GM19395 (cell line): ENCODE measurements around the gene DNAJB5.
"Not testable (repeated sequence)": the region's sequence is repeated elsewhere in the genome, so short reads cannot be mapped to it uniquely, and the experiment has no call there.

Experiments used
- ATAC-seq: cut with Tn5 transposase; IDR thresholded peaks from one replicate; pipeline ENCODE4 v1.9.1; 2021; ENCODE audit warnings: mild to moderate bottlenecking, moderate library complexity; ENCODE audit not compliant: unreplicated experiment

DNAJB5 gene

DNA sequence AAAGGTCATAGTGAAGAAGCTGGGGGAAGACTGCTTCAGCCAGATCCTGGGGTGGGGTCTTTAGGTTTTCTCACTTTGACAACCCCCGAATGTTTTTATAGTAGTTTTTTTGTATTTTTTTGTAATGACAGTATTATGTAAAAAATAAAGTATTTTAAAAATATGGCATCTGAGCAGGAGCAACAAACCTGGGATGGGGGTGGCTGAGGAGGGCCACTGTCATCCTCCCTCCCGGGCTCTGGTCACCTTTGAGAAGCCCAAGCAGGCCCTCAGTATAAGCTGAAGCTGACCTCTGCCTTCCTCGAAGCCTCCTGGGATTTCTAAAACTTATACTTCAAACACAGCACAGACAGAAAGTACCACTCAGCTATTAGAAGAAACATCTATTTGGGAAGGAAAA is 8.7 kb downstream of the DNAJB5 start:
- no peak for ATAC-seq

DNA sequence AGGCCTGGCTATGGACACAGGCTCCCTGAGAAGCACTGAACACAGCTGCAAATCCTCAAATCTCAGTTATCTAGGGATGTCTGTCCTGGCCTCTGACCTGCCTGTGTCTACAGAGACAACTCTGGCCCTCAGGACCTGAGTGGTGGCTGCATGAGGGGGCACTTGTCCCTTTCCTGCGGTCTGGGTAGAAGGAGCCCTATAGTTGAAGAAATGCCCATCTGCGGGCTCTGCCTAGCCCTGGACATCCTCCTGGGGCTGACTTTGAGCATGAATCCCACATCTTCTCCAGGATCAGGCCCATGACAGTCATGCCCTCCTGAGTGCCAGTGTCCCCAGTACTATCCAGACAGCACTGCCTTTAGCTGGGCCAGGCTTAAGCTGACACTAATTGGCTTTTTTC is 10.0 kb downstream of the DNAJB5 start:
- ATAC-seq: no peak

GRCh38 chr9:35000535-35001284 is 11.2 kb downstream of the DNAJB5 start:
- no peak for ATAC-seq

- ATAC-seq: no peak
These were observed 11.7 kb downstream of the DNAJB5 start for GRCh38 chr9:35001285-35001677.

DNA sequence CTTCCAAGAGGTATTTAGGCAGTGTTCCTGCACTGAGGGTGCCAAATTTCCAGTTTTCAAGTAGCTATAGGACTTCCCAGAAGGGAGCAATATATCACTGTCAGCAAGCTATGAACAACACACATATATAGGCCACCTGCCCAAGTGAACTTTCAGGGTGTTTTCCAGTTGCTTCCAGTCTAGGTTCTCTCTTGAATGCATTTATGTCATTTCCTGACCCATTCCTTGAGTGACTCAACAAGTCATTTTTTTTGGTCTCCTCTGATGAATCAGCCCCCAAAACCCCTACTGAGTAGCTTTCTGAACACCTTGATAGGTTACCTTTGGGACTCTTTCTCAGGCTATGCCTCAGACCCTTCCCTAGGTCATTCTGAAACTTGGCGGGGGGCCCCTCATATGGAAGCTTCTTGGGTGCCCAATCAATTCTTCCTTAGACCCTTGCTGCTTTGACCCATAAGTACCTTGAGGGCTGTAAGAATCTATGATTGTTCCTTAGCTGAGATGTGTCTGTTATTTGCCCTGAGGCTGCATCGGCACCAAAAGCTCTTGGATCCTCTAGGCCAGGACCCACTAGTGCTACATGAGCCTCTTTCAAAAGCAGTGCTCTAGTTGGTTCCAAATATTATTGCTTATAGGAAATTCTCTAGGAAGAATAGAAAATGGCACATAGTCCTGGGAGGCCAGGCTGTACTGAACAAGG is 12.4 kb downstream of the DNAJB5 start:
- no peak for ATAC-seq

DNA sequence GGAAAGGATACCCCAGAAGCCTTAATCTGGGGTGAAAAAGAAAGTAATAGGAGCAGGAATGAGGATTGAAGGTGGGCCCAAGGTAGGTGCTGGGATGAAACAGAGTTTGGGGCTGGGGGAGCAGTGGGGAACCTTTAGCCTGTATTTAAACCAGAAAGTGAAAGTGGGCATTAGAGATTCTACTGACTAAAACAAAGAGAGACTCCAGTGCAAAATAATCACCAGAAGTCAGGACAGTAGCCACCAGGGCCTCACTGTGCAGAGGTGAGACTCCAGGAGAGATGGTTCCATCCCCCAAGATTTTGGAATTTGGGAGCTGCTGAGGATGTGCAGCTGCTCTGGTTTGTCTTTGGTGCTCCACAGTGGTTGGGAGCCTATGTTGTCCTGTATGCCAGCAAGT is 13.1 kb downstream of the DNAJB5 start:
- no peak for ATAC-seq

GRCh38 chr9:35004299-35004698 is 14.8 kb downstream of the DNAJB5 start:
- ATAC-seq: not testable (repeated sequence)

DNA sequence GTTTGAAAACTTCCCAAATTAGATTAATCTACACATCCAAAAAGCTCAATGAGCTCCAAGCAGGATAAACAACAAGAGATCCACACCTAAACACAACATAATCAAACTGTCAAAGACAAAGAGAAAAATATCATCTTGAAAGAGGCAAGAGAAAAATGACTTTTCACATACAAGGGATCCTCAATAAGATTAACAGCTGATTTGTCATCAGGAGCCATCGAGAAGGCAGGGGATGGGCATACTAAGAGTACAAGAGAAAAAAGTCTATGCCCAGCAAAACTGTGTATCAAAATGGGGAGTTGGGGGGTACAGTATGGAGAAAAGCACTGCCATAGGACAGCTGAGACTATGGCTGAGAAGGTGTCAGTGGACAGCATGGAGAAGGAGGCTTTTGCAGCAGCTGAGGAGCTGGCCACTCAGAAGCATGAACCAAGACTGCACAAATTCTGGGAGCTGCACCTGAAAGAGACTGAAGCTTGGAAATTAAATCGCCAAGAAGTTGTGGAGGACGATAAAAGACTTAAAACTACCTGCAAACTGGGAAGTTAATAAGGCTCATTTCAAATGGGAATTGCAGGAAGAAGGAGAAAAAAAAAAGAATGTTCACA is 20.9 kb downstream of the DNAJB5 start:
- no peak for ATAC-seq

DNA sequence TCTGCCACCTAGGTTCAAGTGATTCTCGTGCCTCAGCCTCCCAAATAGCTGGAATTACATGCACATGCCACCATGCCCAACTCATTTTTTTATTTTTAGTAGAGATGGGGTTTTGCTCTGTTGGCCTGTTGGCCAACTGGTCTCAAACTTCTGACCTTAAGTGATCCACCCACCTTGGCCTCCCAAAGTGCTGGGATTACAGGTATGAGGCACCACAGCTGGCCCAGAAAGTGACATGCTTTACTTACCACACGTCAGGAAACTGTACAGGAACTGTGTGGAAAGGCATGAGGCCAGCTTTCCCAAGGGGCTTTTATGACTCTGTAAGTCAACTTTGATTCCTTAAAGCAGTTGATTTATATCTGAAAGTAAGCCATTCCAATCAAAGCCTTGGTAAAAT is 25.0 kb downstream of the DNAJB5 start:
- no peak for ATAC-seq

- ATAC-seq: not testable (repeated sequence)
These were observed 33.9 kb downstream of the DNAJB5 start for GRCh38 chr9:35023443-35023842.

GRCh38 chr9:35026671-35027070 is 37.1 kb downstream of the DNAJB5 start:
- no peak for ATAC-seq

- no peak for ATAC-seq
These were observed 37.8 kb downstream of the DNAJB5 start for GRCh38 chr9:35027374-35027773.

DNA sequence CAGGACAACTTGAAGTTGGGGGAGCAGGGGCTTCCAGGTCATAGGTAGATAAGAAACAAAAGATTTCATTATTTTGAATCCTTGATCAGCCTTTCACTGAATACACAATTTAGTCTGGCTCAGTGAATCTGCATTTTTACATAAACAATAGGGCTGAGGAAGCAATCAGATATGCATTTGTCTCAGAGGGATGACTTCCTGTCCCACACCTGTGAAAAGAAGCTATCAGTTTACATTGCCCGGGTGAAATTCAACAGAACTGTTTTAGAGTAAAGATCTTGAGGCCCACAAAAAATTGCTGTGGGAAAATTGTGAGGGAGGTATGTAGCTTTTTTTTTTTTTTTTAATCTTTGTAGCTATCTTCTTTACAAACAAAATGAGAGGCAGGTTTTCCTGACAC is 38.3 kb downstream of the DNAJB5 start:
- no peak for ATAC-seq

DNA sequence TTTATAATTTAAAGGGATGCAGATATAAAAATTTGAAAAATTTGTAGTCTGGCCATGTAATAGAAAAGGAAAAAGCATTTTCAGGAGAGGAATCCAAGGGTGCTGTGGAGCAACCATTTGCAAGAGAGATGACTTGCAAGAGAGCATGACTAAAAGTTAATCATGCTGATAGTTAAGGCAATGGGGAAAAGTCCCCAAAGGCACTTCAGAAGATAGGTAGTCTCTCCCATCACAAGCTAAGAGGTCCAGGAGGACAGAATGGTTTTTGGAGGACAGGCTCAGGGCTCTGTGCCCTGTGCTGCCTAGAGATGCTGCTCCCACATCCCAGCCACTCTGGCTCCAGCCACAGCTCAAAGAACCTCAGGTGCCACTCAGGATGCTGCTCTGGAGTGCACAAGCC is 38.8 kb downstream of the DNAJB5 start:
- ATAC-seq: no peak

- ATAC-seq: no peak
These were observed 39.7 kb downstream of the DNAJB5 start for GRCh38 chr9:35029241-35029640.

- no peak for ATAC-seq
These were observed 40.3 kb downstream of the DNAJB5 start for GRCh38 chr9:35029852-35030251.

GRCh38 chr9:35033101-35033500 is 43.6 kb downstream of the DNAJB5 start:
- ATAC-seq: no peak

DNA sequence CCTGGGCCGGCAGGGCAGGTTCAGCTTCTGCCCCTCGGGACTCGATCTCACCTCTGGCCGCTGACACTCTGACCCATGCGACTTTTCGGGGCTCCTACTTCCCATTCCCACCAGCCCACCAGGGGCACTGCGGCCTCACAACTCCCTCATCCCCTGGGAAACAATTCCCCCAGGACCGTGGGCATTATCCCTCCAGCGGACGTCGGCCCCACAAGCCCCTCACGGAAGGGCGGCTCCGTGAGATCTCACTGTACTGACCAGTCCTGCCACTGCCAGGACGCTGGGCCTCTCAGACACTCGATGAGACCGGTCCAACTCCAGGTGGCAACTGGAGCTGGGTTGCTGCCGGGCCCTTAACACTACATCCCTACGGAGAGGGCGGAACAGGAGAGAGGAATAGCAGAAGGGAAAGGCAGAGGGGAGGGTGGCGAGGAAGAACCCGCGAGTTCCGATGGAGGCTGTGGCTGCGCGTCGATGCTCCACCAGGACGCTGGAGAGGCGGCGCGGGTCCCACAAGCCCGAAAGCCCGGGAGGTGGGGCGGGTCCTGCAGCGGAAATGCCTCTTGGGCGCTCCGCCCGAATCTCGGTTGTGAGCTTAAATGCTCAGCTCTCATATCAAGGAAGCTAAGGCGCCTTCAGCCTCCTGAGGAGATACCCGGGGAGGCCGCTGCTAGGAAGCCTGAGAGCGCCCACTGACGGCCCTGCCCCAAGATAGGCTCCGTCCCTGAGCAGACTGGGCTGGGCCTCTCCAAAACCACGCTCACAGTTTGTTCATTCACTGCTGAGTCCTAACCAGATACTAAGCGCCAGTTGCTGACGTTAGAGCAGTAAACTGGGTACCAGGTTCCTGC is 46.5 kb downstream of the DNAJB5 start:
- no peak for ATAC-seq

DNA sequence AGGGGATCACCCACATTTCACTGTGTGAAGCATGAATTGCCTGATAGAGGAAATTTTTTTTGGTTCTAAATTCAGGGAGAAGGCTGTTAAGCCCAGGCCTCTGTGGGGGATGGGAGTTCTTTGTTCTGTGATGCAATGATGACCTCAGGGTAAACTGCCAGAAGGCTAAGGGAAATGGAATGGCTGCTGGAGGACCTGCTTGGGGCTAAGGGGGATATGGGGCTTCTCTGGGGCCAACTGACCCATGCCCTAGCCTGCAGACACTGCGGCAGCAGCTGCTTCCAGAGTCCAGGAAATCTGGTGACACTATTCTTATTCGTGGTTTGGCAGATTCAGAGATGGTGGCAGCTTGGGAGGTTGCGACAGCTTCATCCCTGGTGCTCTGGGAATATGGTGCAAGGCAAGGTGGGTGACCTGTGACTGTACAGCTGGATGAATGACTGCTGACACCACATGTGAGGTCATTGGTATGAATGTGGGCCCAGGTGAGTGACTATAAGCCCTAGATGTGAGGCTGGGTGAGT is 52.6 kb downstream of the DNAJB5 start:
- no peak for ATAC-seq

DNA sequence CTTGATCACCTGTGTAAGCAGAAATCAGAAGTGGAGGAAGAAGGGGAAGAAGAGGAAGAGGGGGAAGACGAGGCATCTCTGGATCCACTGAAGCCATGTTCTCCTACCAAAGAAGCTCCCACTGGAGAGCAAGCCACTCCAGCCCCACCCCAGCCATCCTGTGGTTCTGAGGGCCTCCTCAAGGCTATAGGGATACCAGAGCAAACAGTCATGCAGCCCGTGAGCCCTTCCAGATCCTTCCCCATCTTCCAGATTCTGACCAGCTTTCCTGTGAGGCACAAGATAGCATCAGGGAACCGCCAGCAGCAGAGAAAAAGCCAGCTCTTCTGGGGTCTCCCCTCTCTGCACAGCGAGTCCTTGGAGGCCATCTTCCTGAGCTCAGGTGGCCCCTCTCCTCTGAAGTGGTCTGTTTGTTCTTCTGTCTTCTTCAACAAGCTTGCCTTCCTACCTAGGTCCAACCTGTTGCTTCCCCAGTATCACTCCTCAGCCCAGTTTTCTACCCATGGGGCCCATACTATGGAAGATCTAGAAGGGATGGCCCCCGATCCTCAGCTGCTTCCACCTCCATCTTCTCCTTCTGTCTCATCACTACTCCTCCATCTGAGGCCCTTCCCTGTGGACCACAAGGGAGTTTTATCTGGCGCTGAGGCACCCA is 53.5 kb downstream of the DNAJB5 start:
- ATAC-seq: no peak
